Gastrocnemius medialis (tissue), 4 donors: ENCODE measurements around the gene CASTOR1. TPM values are rescaled to one million over a fixed set of nuclear protein-coding genes. Genes with fewer than 3 reads are reported as not detected.
"Not testable (repeated sequence)": the region's sequence is repeated elsewhere in the genome, so short reads cannot be mapped to it uniquely, and the experiment has no call there.

ENCODE experiments used
- ATAC-seq, 2 donors: fragments of 150-250 bp; one replicate each; pipeline ENCODE4 v1.9.1; 2016
- DNase-seq, 2 donors: peaks; one replicate each; pipeline ENCODE4 v3.0.0-alpha.2; 2019
- H3K27ac ChIP-seq, 4 donors: fragments of 200-600 bp; sonication (generic); 1 replicate in 1 of 4; 2 replicates in 3 of 4; pipeline ENCODE4 v1.5.1; 2016 to 2018; ENCODE audit warnings: mild to moderate bottlenecking in 2 of 4, moderate library complexity in 1 of 4
- H3K27me3 ChIP-seq, 3 donors: fragments of 200-600 bp; sonication (generic) in 2 of 3; 1 replicate in 1 of 3; 2 replicates in 2 of 3; pipeline versions ENCODE4 v1.5.1 to v1.6.0; 2016 to 2019; ENCODE audit warnings: mild to moderate bottlenecking in 1 of 3, moderate library complexity in 1 of 3
- H3K36me3 ChIP-seq, 2 donors: fragments of 200-600 bp; sonication (generic) in 1 of 2; one replicate each; pipeline ENCODE4 v1.5.1; 2017 to 2018
- H3K4me1 ChIP-seq, 2 donors: fragments of 200-600 bp; sonication (generic) in 1 of 2; one replicate each; pipeline ENCODE4 v1.5.1; 2016 to 2017; ENCODE audit warnings: mild to moderate bottlenecking in 2 of 2
- H3K4me3 ChIP-seq, 4 donors: fragments of 200-600 bp; sonication (generic) in 3 of 4; 1 replicate in 1 of 4; 2 replicates in 3 of 4; pipeline ENCODE4 v1.5.1; 2016 to 2019; ENCODE audit warnings: mild to moderate bottlenecking in 2 of 4
- H3K9me3 ChIP-seq, 3 donors: fragments of 200-600 bp; sonication (generic) in 2 of 3; 1 replicate in 1 of 3; 2 replicates in 2 of 3; pipeline ENCODE4 v1.5.1; 2016 to 2019
- POLR2A ChIP-seq, 2 donors: fragments of 450-650 bp; IDR thresholded peaks; one replicate each; pipeline ENCODE4 v1.6.1; 2017; ENCODE audit warnings: antibody characterized with exemption in 2 of 2, mild to moderate bottlenecking in 2 of 2, moderate library complexity in 2 of 2
- in situ Hi-C, 4 donors: fragments of 200-750 bp; cut with MboI; loops; one replicate each; pipeline versions ENCODE4 v1.15.0 to v1.8.0; 2017; ENCODE audit warnings: low sequenced_read_pairs in 4 of 4
- intact Hi-C: fragments of 100-400 bp; cut with DNase I; formaldehyde crosslinking; loops from one replicate; pipeline ENCODE4 v1.15.1; 2023; ENCODE audit warnings: low total_unique reads
- total RNA-seq, 4 donors: library from RNA; depleted of rRNA; stranded (reverse); fragments of >200 nt; gene quantifications; one replicate each; pipeline versions ENCODE4 v1.1.0 to v1.2.3, GENCODE V29; 2016
- TF ChIP-seq, protein P1 (sequence below), 5 experiments: fragments of 450-650 bp in 3 of 5; fragments of 200-600 bp in 2 of 5; sonication (generic) in 2 of 5; IDR thresholded peaks in 4 of 5; conservative IDR thresholded peaks in 1 of 5; 1 replicate in 4 of 5; 2 replicates in 1 of 5; pipeline ENCODE4 v1.5.1; 2016 to 2019; ENCODE audit warnings: antibody characterized with exemption in 5 of 5, mild to moderate bottlenecking in 3 of 5, moderate library complexity in 3 of 5

Gene CASTOR1
- 1 to 10 TPM; 3.5 to 6.5 (median 5.6) TPM for total RNA-seq

DNA sequence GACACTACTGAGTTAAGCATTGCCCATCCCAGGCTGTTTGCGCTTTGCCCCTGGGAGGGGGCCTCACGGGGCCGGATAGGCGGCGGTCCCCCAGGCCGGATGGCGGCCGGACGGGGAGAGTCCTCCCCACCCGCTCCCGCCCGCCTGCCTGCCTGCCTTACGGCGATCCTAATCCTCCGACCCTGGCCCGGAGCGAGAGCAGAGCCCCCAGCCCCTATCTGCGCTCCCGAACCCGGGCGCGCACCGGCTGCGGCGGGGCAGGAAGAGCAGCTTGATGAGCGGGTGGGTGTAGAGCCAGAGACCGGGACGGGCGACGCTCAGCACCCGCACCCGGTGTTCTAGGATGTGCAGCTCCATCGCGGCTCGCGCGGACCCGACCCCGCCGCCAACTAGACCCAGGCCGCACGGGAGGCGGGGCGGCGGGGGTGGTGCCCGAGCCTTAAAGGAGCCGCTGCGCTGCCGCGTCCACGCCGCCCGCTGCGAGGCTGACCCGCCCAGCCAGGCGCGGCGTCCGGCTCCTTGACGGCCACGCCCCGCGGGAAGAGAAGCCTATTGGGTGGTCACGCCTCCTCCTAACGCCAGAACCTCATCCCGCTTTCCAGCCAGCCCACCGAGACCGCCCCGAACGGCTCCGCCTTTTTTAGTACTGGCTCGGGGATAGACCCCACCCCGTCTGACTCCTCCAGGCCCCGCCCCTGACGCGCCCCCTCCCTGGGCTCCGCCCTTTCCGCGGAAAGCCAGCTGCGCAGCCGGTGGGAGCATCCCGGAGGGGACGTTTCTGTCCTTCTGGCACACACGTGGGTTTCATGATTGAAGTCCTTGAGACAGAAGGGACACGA is at the start of gene CASTOR1:
Gene CASTOR1 (minus strand): TSS at position 365 of the 839 bp plus-strand sequence. CDS start 8 bp downstream, at position 357.
- H3K9me3 ChIP-seq, result no peaks in the 10 kb centered on the region
- H3K27me3 ChIP-seq, result no peaks in the 10 kb centered on the region
- in situ Hi-C loops (loop anchor here in 2 of 4 donors (10.0 kb wide), 2 partner anchors 95 to 105 kb away; partner anchors contain the start of genes RNF215 (in 1 of the 2) and SEC14L2 (in 1 of the 2)), intact Hi-C loops (loop anchor here (1.0 to 10.0 kb wide), 3 partner anchors 37 to 195 kb away; partner anchors contain the start of gene TBC1D10A)
- TF ChIP-seq POLR2A (IDR thresholded peaks at IDR 0.05), result peak; percentile 57 to 77
- TF ChIP-seq, protein P1, sequence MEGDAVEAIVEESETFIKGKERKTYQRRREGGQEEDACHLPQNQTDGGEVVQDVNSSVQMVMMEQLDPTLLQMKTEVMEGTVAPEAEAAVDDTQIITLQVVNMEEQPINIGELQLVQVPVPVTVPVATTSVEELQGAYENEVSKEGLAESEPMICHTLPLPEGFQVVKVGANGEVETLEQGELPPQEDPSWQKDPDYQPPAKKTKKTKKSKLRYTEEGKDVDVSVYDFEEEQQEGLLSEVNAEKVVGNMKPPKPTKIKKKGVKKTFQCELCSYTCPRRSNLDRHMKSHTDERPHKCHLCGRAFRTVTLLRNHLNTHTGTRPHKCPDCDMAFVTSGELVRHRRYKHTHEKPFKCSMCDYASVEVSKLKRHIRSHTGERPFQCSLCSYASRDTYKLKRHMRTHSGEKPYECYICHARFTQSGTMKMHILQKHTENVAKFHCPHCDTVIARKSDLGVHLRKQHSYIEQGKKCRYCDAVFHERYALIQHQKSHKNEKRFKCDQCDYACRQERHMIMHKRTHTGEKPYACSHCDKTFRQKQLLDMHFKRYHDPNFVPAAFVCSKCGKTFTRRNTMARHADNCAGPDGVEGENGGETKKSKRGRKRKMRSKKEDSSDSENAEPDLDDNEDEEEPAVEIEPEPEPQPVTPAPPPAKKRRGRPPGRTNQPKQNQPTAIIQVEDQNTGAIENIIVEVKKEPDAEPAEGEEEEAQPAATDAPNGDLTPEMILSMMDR (IDR thresholded peaks at IDR 0.05 in 4 of 5, conservative IDR thresholded peaks at IDR 0.05 in 1 of 5), result no peak
- peaks cover 0 to 9% of the 10 kb centered on the region in 2 donors for H3K36me3 ChIP-seq
- H3K27ac ChIP-seq, result peak within 1 kb of the TSS; percentile 84 to 90 (median 87)
- H3K4me1 ChIP-seq, result peaks cover 22 to 26% of the 10 kb centered on the region in 2 donors
- peak within 1 kb of the TSS; percentile 74 to 97 (median 90) for H3K4me3 ChIP-seq
- ATAC-seq (peak; percentile 90 to 91), DNase-seq (peak; percentile 98)

DNA sequence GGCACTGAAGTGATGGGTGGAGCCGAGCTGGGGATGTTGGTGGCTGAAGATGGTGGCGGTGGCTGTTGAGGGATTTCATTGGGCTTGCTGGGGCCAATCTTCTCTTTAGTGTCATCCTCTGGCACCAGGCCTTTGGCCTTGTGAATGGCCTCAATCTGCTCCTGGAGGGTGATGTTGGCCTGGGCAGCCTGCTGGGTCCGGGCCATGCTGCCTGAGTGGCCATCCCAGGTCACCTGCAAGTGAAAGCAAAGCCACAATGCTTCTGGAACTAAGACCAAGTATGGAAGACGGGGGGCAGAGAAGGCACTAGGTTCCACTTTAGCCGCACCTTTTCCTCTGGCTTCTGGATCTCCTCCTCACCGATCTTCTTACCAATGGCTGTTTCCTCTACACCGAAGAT is 49.5 kb upstream of the CASTOR1 start:
- DNase-seq (peak in 1 of 2 donors; percentile 30), ATAC-seq (no peak)
- H3K27me3 ChIP-seq, result no peaks in the 10 kb centered on the region
- peaks cover 28 to 38% of the 10 kb centered on the region in 2 donors for H3K4me1 ChIP-seq
- in situ Hi-C loops (no loop called here), intact Hi-C loops (no loop called here)
- peaks cover 6 to 100% of the 10 kb centered on the region in 2 donors for H3K36me3 ChIP-seq
- no peak overlapping the region for H3K4me3 ChIP-seq
- peak overlapping the region in 1 of 4 donors; percentile 74 for H3K27ac ChIP-seq
- TF ChIP-seq, protein P1 (IDR thresholded peaks at IDR 0.05 in 4 of 5, conservative IDR thresholded peaks at IDR 0.05 in 1 of 5), result no peak
- TF ChIP-seq POLR2A (IDR thresholded peaks at IDR 0.05), result no peak
- H3K9me3 ChIP-seq, result no peaks in the 10 kb centered on the region

DNA sequence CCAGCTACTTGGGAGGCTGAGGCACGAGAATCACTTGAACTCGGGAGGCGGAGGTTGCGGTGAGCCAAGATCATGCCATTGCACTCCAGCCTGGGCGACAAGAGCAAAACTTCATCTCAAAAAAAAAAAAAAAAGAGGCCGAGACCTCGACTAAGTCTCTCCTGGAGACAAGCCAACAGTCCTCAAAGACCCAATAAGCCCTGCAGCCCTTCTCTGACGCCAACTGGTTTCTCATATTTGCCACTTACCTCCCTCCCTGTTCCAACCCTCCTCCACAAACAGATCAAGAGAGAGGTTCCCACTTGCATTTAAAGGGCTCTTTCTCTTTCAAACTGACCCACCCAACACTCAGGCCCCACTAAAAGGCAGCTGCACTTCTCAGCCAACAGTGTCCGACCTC is 49.0 kb upstream of the CASTOR1 start:
- DNase-seq, intact Hi-C loops, H3K4me3 ChIP-seq, in situ Hi-C loops, H3K9me3 ChIP-seq, H3K27me3 ChIP-seq, ATAC-seq: not testable (repeated sequence)
- H3K4me1 ChIP-seq, result peaks cover 28 to 38% of the 10 kb centered on the region in 2 donors
- H3K36me3 ChIP-seq, result peaks cover 6 to 100% of the 10 kb centered on the region in 2 donors
- H3K27ac ChIP-seq, result peak overlapping the region in 1 of 4 donors; percentile 74

DNA sequence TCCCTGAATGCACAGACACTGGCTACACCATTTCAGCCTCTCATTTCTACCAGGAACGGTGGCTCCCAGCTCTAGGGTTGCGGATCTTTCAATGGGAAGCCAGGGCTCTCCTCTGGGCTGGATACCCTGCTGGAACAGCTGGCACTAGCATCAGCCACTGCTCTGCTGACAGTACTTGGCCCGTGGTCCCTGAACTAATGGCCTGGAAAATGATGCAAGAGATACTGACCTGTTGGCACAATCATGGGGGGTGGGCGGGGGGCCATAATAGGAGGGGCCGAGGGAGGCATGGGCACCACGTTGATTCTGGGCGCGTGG is 48.1 kb upstream of the CASTOR1 start:
- no peaks in the 10 kb centered on the region for H3K27me3 ChIP-seq
- TF ChIP-seq, protein P1 (IDR thresholded peaks at IDR 0.05 in 4 of 5, conservative IDR thresholded peaks at IDR 0.05 in 1 of 5), result no peak
- TF ChIP-seq POLR2A (IDR thresholded peaks at IDR 0.05), result no peak
- intact Hi-C loops, result no loop called here
- H3K9me3 ChIP-seq, result no peaks in the 10 kb centered on the region
- peaks cover 28 to 38% of the 10 kb centered on the region in 2 donors for H3K4me1 ChIP-seq
- H3K36me3 ChIP-seq, result peaks cover 6 to 100% of the 10 kb centered on the region in 2 donors
- H3K4me3 ChIP-seq, result no peak overlapping the region
- ATAC-seq (peak; percentile 46 to 47), DNase-seq (no peak)
- peak overlapping the region in 2 of 4 donors; percentile 55 to 74 for H3K27ac ChIP-seq
- in situ Hi-C loops, result no loop called here

DNA sequence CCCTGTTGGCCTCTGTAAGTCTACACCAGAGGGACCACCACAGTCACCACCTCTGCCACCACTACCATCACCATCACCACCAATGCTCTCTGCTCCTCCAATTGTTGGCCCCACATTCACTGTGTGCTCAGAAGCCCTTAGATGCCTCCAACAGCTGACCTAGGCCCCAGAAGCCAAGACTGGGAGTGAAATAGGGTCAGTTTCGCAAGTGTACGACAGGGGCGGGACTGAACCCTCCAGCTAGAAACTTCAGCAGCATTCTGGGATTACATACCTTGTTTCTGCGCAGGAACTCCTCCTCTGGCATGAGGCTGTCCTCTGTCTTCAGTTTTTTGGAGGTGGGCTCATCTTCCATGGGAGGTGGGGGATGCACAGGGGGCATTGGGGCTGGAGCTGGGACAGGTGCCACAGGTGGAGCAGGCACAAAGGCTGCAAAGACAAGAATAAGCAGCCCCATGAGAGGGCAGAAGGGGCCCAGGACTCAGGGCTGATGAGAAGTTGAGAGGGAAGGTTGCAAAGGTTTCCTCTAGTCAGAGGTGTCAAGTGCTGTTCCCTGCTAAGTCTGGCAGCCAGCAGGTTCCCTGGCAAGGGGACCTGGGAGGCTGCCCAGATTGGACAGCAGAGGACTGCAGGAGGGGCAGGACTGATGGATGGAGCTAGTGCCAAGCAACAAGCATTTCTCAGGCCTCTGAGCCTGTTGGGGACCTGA is 47.6 kb upstream of the CASTOR1 start:
- Histone ChIP-seq H3K9me3 (no peaks in the 10 kb centered on the region), H3K36me3 (peaks cover 6 to 100% of the 10 kb centered on the region in 2 donors), H3K27ac (peak overlapping the region; percentile 4 to 74 (median 36)), H3K4me1 (peaks cover 24 to 36% of the 10 kb centered on the region in 2 donors), H3K27me3 (no peaks in the 10 kb centered on the region), H3K4me3 (no peak overlapping the region)
- DNase-seq (peak; percentile 42 to 85), ATAC-seq (peak; percentile 75 to 90)
- no peak for TF ChIP-seq POLR2A (IDR thresholded peaks at IDR 0.05)
- TF ChIP-seq, protein P1 (IDR thresholded peaks at IDR 0.05 in 4 of 5, conservative IDR thresholded peaks at IDR 0.05 in 1 of 5), result no peak
- in situ Hi-C loops (no loop called here), intact Hi-C loops (no loop called here)
